ENCODE measurements around the gene SKAP1.

Gene SKAP1

DNA sequence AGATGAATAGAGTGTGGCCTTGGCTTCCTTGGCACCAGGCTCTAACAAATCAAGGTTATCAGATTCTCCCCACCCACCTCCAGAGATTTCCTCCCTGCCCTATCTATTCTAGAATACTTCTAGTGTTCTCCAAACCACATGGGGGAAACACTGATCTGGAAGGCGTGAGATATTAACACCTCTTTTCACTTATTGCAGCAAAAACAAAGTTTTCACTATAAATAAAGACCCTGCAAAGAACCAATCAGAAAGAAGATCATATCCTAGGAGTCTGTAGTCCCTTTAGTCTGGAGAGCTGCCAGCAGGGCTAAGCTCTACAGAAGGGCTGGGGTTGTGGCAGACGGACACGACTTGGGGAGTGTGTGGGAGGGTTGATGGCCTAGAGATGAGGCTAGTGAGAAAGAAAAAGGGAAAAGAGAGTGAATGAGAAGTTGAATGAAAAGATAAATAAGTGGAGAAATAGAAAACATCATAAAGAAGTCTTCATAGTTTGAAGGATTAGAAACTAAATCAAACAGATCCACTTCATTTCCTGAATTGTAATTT is 8.6 kb upstream of the SKAP1 start:
- no peaks in the 10 kb centered on the region for H4K20me1 ChIP-seq (ENCODE audit: insufficient read depth, low read length)
- H3K4me3 ChIP-seq (ENCODE audit: low read length), result no peak overlapping the region
- no peaks in the 10 kb centered on the region for H3K9me3 ChIP-seq (replicated peaks; ENCODE audit: insufficient read depth, low read length)
- no peak overlapping the region for H2AFZ ChIP-seq (ENCODE audit: low read length)
- no peak overlapping the region for H3K9ac ChIP-seq (ENCODE audit: low read length)
- H3K4me1 ChIP-seq (ENCODE audit: low read length), result peaks cover 67% of the 10 kb centered on the region
- TF ChIP-seq EZH2phosphoT487 (IDR thresholded peaks at IDR 0.05; ENCODE audit: low read length), result no peak
- TF ChIP-seq, protein P1, sequence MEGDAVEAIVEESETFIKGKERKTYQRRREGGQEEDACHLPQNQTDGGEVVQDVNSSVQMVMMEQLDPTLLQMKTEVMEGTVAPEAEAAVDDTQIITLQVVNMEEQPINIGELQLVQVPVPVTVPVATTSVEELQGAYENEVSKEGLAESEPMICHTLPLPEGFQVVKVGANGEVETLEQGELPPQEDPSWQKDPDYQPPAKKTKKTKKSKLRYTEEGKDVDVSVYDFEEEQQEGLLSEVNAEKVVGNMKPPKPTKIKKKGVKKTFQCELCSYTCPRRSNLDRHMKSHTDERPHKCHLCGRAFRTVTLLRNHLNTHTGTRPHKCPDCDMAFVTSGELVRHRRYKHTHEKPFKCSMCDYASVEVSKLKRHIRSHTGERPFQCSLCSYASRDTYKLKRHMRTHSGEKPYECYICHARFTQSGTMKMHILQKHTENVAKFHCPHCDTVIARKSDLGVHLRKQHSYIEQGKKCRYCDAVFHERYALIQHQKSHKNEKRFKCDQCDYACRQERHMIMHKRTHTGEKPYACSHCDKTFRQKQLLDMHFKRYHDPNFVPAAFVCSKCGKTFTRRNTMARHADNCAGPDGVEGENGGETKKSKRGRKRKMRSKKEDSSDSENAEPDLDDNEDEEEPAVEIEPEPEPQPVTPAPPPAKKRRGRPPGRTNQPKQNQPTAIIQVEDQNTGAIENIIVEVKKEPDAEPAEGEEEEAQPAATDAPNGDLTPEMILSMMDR (IDR thresholded peaks at IDR 0.05; ENCODE audit: low read length), result no peak
- no peak for TF ChIP-seq EZH2 (optimal IDR thresholded peaks at IDR 0.05; ENCODE audit: low read depth, low read length)
- peaks cover 36% of the 10 kb centered on the region for H3F3A ChIP-seq (ENCODE audit: insufficient read depth, low read length)
- no peaks in the 10 kb centered on the region for H3K9me2 ChIP-seq (replicated peaks; ENCODE audit: insufficient read depth, low read length)
- 0 out of 2 replicates have a peak overlapping the region, but pooled peaks have one; percentile 45 for H3K4me2 ChIP-seq (ENCODE audit: low read depth, low read length)
- no peaks in the 10 kb centered on the region for H3K27me3 ChIP-seq (replicated peaks; ENCODE audit: insufficient read depth, low read length)
- H3K27ac ChIP-seq (ENCODE audit: low read length), result peak overlapping the region; percentile 87; the same call in 1 of the 2 replicates
- H3K36me3 ChIP-seq (replicated peaks; ENCODE audit: insufficient read depth, low read length), result no peaks in the 10 kb centered on the region
- peak; percentile 3 for DNase-seq
- H3K79me2 ChIP-seq (ENCODE audit: low read length), result no peaks in the 10 kb centered on the region

DNA sequence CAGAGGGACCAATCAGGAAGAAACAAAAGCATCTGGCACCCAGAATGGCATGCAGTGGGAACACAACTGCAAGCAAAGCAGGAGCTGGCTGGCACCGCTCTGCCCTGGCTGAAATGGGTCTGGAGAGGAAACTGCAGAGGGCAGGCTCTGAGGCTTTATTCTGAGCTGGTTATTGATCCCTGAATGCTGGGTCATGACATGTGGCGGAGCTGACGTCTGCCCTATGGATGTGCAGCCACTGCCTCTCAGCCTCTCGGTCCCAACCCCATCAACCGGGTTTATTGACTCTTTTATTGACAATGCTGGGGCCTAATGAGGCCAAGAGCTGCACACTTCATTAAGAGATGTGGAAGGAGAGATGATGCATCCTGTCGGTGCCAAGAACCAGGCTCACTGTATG is 3.9 kb upstream of the SKAP1 start:
- TF ChIP-seq, protein P1 (IDR thresholded peaks at IDR 0.05; ENCODE audit: low read length), result no peak
- TF ChIP-seq EZH2phosphoT487 (IDR thresholded peaks at IDR 0.05; ENCODE audit: low read length), result no peak
- Histone ChIP-seq H3K4me2 (ENCODE audit: low read depth, low read length) (no peak overlapping the region), H3K27ac (ENCODE audit: low read length) (no peak overlapping the region), H4K20me1 (ENCODE audit: insufficient read depth, low read length) (no peaks in the 10 kb centered on the region), H3K27me3 (replicated peaks; ENCODE audit: insufficient read depth, low read length) (no peaks in the 10 kb centered on the region), H3K4me3 (ENCODE audit: low read length) (no peak overlapping the region), H3K9me2 (replicated peaks; ENCODE audit: insufficient read depth, low read length) (no peaks in the 10 kb centered on the region), H3F3A (ENCODE audit: insufficient read depth, low read length) (peaks cover 6% of the 10 kb centered on the region), H3K4me1 (ENCODE audit: low read length) (peaks cover 39% of the 10 kb centered on the region), H2AFZ (ENCODE audit: low read length) (no peak overlapping the region), H3K79me2 (ENCODE audit: low read length) (peaks cover 10% of the 10 kb centered on the region), H3K9me3 (replicated peaks; ENCODE audit: insufficient read depth, low read length) (no peaks in the 10 kb centered on the region), H3K9ac (ENCODE audit: low read length) (no peak overlapping the region), H3K36me3 (replicated peaks; ENCODE audit: insufficient read depth, low read length) (no peaks in the 10 kb centered on the region)
- DNase-seq, result no peak

DNA sequence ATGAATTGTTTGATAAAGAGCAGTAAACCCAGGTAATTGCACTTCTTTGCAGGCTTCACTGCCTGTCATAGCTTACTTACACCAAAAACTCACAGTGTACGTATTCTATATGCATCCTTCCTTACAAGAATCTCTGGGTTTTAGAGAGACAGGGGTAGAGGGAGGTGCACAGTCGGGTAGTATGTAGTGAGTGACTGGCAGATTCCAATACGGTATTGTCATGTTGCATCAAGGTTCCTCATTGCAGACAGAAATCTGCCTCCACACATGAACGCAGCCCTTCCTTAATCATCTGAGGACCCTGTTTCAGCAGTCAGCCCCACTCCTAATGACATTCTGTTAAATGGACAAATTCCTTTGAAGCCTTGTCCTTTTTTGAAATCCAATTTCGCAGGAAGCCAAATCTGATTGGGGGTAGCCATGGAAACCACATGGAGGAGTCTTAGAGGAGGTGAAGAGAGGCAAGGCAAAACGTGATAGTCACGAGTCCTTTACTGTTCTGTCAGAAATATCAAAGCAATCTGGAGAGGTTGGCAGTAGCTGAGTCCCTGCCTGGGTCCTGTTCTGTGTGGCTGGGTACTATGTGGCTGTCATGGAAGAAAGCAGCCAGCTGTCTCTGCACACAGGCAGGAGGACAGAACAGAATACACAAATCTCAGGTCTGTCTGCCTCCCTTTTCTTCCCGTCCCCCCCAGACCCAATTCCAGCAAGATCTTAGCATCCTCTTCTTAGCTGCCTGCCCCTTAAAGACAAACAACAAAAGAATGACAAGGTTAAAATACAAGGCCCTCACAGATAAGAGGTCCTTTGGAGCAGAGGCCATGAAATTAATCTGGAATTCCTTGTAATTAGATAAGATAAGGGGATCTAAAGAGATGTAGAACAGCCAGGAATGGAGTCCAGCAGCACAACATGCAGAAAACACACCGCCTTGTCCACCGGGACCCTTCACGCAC is 3.1 kb upstream of the SKAP1 start:
- Histone ChIP-seq H3K27me3 (replicated peaks; ENCODE audit: insufficient read depth, low read length) (no peaks in the 10 kb centered on the region), H3K9ac (ENCODE audit: low read length) (no peak overlapping the region), H3K36me3 (replicated peaks; ENCODE audit: insufficient read depth, low read length) (no peaks in the 10 kb centered on the region), H2AFZ (ENCODE audit: low read length) (no peak overlapping the region), H3F3A (ENCODE audit: insufficient read depth, low read length) (peaks cover 10% of the 10 kb centered on the region), H4K20me1 (ENCODE audit: insufficient read depth, low read length) (no peaks in the 10 kb centered on the region), H3K9me2 (replicated peaks; ENCODE audit: insufficient read depth, low read length) (no peaks in the 10 kb centered on the region), H3K27ac (ENCODE audit: low read length) (no peak overlapping the region), H3K79me2 (ENCODE audit: low read length) (peaks cover 15% of the 10 kb centered on the region), H3K4me2 (ENCODE audit: low read depth, low read length) (no peak overlapping the region), H3K4me3 (ENCODE audit: low read length) (no peak overlapping the region), H3K9me3 (replicated peaks; ENCODE audit: insufficient read depth, low read length) (no peaks in the 10 kb centered on the region), H3K4me1 (ENCODE audit: low read length) (peaks cover 39% of the 10 kb centered on the region)
- DNase-seq, result no peak
- TF ChIP-seq, protein P1 (IDR thresholded peaks at IDR 0.05; ENCODE audit: low read length), result no peak
- TF ChIP-seq EZH2 (optimal IDR thresholded peaks at IDR 0.05; ENCODE audit: low read depth, low read length) (no peak), EZH2phosphoT487 (IDR thresholded peaks at IDR 0.05; ENCODE audit: low read length) (no peak)
